Tibial nerve (tissue), 4 donors: ENCODE measurements around the gene EXPH5. TPM values are rescaled to one million over a fixed set of nuclear protein-coding genes. Genes with fewer than 3 reads are reported as not detected.
A peak's percentile ranks its signal among the peaks of the same experiment; 100 is the strongest.

Experiments used
- DNase-seq, 2 donors: peaks; one replicate each; pipeline ENCODE4 v3.0.0-alpha.2; 2019; ENCODE audit warnings: low spot score in 2 of 2
- H3K27ac ChIP-seq, 4 donors: fragments of 200-600 bp; sonication (generic) in 3 of 4; one replicate each; pipeline ENCODE4 v1.5.1; 2017 to 2019; ENCODE audit warnings: mild to moderate bottlenecking in 1 of 4
- H3K27me3 ChIP-seq, 2 donors: fragments of 200-600 bp; sonication (generic) in 1 of 2; one replicate each; pipeline versions ENCODE4 v1.5.1 to v1.6.0; 2017 to 2019
- H3K36me3 ChIP-seq, 3 donors: fragments of 200-600 bp; sonication (generic); one replicate each; pipeline ENCODE4 v1.5.1; 2018 to 2019
- H3K4me1 ChIP-seq, 4 donors: fragments of 200-600 bp; sonication (generic) in 3 of 4; one replicate each; pipeline ENCODE4 v1.5.1; 2017 to 2019
- H3K4me3 ChIP-seq, 4 donors: fragments of 200-600 bp; sonication (generic) in 3 of 4; one replicate each; pipeline ENCODE4 v1.5.1; 2017 to 2019; ENCODE audit warnings: mild to moderate bottlenecking in 1 of 4, moderate library complexity in 1 of 4
- H3K9me3 ChIP-seq, 4 donors: fragments of 200-600 bp; sonication (generic) in 3 of 4; one replicate each; pipeline ENCODE4 v1.5.1; 2017 to 2019
- EP300 ChIP-seq, 2 donors: sonication (generic); formaldehyde crosslinking; IDR thresholded peaks; one replicate each; pipeline ENCODE4 v1.6.1; 2017; ENCODE audit warnings: antibody characterized with exemption in 2 of 2, mild to moderate bottlenecking in 1 of 2
- POLR2A ChIP-seq, 2 donors: fragments of 450-650 bp; IDR thresholded peaks; one replicate each; pipeline ENCODE4 v1.6.1; 2017; ENCODE audit warnings: antibody characterized with exemption in 2 of 2, mild to moderate bottlenecking in 2 of 2, moderate library complexity in 2 of 2
- WGBS, 2 donors: methylation state at CpG; one replicate each; pipeline ENCODE4 v1.1.5; 2018; 5-methylcytosine and 5-hydroxymethylcytosine counted together
- total RNA-seq, 4 donors: library from RNA; depleted of rRNA; stranded (reverse); fragments of >200 nt; gene quantifications; one replicate each; pipeline ENCODE4 v1.1.0, GENCODE V29; 2016
- TF ChIP-seq, protein P1 (sequence below), 5 experiments: fragments of 200-600 bp in 3 of 5; fragments of 450-650 bp in 2 of 5; sonication (generic) in 3 of 5; IDR thresholded peaks; one replicate each; pipeline ENCODE4 v1.5.1; 2016 to 2019; ENCODE audit warnings: antibody characterized with exemption in 5 of 5, mild to moderate bottlenecking in 3 of 5, moderate library complexity in 2 of 5

The EXPH5 gene
- total RNA-seq, 4 donors from 2014 or later: 2.4 to 5.4 (median 4.1) TPM

DNA sequence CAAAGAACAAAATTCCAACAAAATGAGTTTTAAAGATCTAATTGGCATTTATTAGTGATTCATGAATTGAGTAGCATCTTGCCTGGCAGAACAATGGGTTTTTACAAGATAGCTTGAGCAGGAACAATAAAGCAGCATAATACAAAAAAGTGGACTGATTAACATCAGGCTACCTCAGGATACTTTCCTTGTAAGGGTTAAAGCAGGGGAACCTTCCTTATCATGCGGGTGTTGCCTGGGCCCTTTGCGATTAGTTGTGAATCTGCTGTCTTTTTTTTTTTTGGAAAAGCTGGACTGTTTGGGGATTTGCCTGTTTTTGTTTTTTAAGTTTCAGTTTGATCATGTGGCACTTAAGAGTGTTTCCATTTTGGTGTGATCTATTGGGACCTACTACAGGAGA lies 37.5 kb downstream of the EXPH5 start:
- DNase-seq: no peak
- no peak overlapping the region for H3K27ac ChIP-seq
- no peak overlapping the region for H3K4me3 ChIP-seq
- no peaks in the 10 kb centered on the region for H3K36me3 ChIP-seq
- H3K9me3 ChIP-seq: no peaks in the 10 kb centered on the region
- H3K4me1 ChIP-seq: peaks cover 0 to 22% (median 0%) of the 10 kb centered on the region in 4 donors
- WGBS, 2 donors: 40 to 61% methylated on average over 2 of the region's 2 CpGs
- no peaks in the 10 kb centered on the region for H3K27me3 ChIP-seq
- TF ChIP-seq POLR2A (IDR thresholded peaks at IDR 0.05): no peak
- TF ChIP-seq EP300 (IDR thresholded peaks at IDR 0.05): no peak
- TF ChIP-seq, protein P1, sequence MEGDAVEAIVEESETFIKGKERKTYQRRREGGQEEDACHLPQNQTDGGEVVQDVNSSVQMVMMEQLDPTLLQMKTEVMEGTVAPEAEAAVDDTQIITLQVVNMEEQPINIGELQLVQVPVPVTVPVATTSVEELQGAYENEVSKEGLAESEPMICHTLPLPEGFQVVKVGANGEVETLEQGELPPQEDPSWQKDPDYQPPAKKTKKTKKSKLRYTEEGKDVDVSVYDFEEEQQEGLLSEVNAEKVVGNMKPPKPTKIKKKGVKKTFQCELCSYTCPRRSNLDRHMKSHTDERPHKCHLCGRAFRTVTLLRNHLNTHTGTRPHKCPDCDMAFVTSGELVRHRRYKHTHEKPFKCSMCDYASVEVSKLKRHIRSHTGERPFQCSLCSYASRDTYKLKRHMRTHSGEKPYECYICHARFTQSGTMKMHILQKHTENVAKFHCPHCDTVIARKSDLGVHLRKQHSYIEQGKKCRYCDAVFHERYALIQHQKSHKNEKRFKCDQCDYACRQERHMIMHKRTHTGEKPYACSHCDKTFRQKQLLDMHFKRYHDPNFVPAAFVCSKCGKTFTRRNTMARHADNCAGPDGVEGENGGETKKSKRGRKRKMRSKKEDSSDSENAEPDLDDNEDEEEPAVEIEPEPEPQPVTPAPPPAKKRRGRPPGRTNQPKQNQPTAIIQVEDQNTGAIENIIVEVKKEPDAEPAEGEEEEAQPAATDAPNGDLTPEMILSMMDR (IDR thresholded peaks at IDR 0.05): no peak

DNA sequence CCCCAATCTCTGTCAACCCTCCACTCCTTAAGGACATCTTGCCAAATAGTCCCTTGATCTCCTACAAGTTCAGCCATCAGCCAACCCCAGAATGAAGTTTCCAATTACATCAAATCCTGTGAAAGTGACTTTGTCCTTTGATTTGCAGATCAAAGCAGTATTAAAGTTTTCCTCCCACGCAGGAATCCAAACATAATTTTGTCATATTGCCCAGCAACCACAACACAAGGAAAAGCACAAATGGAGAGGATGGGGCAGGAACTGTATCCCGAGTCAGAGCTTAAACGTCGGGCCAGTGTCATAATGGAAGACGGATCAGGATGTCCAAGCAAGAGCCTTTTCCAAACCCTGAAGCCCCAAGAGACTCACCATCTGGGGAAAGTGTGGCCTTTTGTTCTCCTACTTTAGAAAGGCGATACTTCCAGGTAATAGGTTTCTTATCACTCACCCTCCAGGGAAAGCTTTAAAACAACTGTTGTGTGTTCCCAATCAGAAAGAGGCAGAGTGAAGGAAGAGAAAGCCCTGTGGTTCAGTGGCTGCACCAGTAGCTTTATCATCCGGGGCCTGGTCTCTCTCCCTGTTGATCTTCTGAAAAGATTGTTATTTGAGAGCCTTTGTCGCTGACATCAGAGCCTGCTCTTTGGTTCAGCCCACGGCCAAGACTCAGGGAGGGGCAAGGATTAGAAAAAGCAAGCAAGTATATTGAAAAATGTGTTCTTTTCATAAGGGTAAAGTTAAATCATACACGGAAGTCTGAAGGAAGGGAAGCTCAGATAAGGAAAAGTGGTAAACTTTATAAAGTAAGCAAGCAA lies 41.7 kb downstream of the EXPH5 start:
- Histone ChIP-seq H3K4me3 (no peak overlapping the region), H3K27me3 (no peaks in the 10 kb centered on the region), H3K4me1 (peaks cover 0 to 6% (median 0%) of the 10 kb centered on the region in 4 donors), H3K27ac (peak overlapping the region in 1 of 4 donors; percentile 22), H3K36me3 (no peaks in the 10 kb centered on the region), H3K9me3 (no peaks in the 10 kb centered on the region)
- TF ChIP-seq EP300 (IDR thresholded peaks at IDR 0.05): no peak
- TF ChIP-seq, protein P1 (IDR thresholded peaks at IDR 0.05): no peak
- TF ChIP-seq POLR2A (IDR thresholded peaks at IDR 0.05): no peak
- WGBS, 2 donors: 35 to 37% methylated on average over 10 of the region's 10 CpGs
- DNase-seq: no peak

DNA sequence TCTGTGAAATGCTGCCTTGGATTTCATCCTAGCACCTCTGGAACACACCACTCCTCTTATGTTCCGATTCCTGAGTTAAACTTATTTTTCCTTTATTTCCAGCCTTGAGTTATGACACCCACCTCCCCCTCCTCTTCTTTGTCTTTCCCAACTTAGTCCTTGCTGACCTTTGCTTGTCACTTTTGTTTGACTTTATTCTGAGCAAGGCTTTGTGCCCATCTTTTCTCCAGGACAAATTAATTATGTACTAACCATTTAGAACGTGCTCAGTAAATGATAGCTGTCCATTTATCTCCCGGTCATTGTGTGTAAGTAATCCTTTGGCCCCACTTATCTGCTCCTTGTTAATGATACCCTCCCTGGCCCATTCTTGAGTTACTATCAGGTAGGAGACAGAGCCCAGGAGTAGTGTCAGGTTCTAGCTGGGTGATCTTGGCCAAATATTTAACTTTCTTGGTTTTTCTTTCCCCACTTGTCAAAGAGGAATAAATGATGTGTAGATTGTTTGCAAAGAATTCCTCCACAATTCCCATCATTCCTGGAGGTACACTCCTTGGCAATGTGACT lies 44.2 kb downstream of the EXPH5 start:
- no peaks in the 10 kb centered on the region for H3K36me3 ChIP-seq
- 64 to 75% methylated on average over 3 of the region's 3 CpGs for WGBS, 2 donors
- H3K9me3 ChIP-seq: no peaks in the 10 kb centered on the region
- TF ChIP-seq, protein P1 (IDR thresholded peaks at IDR 0.05): no peak
- TF ChIP-seq EP300 (IDR thresholded peaks at IDR 0.05) (no peak), POLR2A (IDR thresholded peaks at IDR 0.05) (no peak)
- no peak overlapping the region for H3K4me3 ChIP-seq
- H3K27ac ChIP-seq: no peak overlapping the region
- no peaks in the 10 kb centered on the region for H3K27me3 ChIP-seq
- DNase-seq: no peak
- H3K4me1 ChIP-seq: peaks cover 0 to 6% (median 0%) of the 10 kb centered on the region in 4 donors

DNA sequence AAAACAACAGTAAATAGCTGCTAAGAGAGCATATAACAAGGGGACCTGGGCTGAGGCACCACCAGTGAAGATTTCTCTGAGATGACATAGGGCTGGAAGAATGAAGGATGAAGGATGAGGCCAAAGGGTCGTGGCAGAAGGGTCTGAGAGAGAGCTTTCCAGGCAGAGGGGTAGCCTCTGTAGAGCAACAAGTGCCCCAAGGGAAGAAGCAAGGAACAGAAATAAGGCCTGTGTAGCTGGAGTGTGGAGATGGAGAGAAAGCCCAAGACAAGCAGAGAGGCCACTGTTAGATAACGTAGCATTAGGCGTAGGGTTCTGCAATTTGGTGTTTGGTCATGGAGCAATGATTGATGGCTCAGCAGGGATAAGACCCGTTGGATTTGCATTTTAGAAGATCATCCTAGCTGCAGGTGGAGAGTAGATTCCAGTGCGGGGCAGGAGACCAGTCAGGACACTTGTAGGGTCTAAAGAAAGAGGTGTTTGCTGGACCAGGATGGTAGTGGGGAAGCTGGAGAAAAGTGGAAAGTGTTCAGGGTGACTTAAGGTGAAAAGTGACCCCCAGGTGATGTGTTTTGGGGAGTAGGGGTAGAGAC lies 47.6 kb downstream of the EXPH5 start:
- H3K4me3 ChIP-seq: no peak overlapping the region
- no peaks in the 10 kb centered on the region for H3K9me3 ChIP-seq
- H3K27ac ChIP-seq: no peak overlapping the region
- H3K4me1 ChIP-seq: no peaks in the 10 kb centered on the region
- no peaks in the 10 kb centered on the region for H3K36me3 ChIP-seq
- no peaks in the 10 kb centered on the region for H3K27me3 ChIP-seq
- TF ChIP-seq, protein P1 (IDR thresholded peaks at IDR 0.05): no peak
- no peak for TF ChIP-seq POLR2A (IDR thresholded peaks at IDR 0.05)
- TF ChIP-seq EP300 (IDR thresholded peaks at IDR 0.05): no peak
- WGBS, 2 donors: 72 to 80% methylated on average over 5 of the region's 5 CpGs
- no peak for DNase-seq
